Lung (tissue), 12 donors: ENCODE data around the gene RPH3AL. TPM values are rescaled to one million over a fixed set of nuclear protein-coding genes. Genes with fewer than 3 reads are reported as not detected.

Source experiments
- ATAC-seq: fragments of 200-7000 bp; cut with Tn5 transposase; one replicate; pipeline ENCODE4 v1.9.1; 2020; ENCODE audit warnings: moderate number of reproducible peaks; ENCODE audit not compliant: insufficient read depth, low FRiP score
- DNase-seq, 3 donors: peaks; one replicate each; pipeline ENCODE4 v3.0.0-alpha.2; 2013 to 2017
- H3K27ac ChIP-seq, 2 donors: one replicate each; pipeline ENCODE4 v1.5.1; 2013; ENCODE audit warnings: mild to moderate bottlenecking in 2 of 2, moderate library complexity in 2 of 2, control low read depth in 1 of 2, inconsistent platforms in 1 of 2, low read depth in 1 of 2, low read length in 1 of 2
- H3K27me3 ChIP-seq, 3 donors: one replicate each; pipeline ENCODE4 v1.5.1; 2013; ENCODE audit warnings: low read length in 2 of 3; ENCODE audit not compliant: control insufficient read depth in 3 of 3, insufficient read depth in 3 of 3
- H3K36me3 ChIP-seq, 4 donors: one replicate each; pipeline ENCODE4 v1.5.1; 2013; ENCODE audit warnings: low read length in 4 of 4, mild to moderate bottlenecking in 1 of 4, moderate library complexity in 1 of 4; ENCODE audit not compliant: control insufficient read depth in 4 of 4, insufficient read depth in 4 of 4
- H3K4me1 ChIP-seq, 5 donors: one replicate each; pipeline ENCODE4 v1.5.1; 2013; ENCODE audit warnings: low read length in 5 of 5, mild to moderate bottlenecking in 2 of 5, moderate library complexity in 1 of 5; ENCODE audit not compliant: control insufficient read depth in 5 of 5, insufficient read depth in 5 of 5
- H3K4me3 ChIP-seq: one replicate; pipeline ENCODE4 v1.5.1; 2013; ENCODE audit warnings: mild to moderate bottlenecking, control low read depth, moderate library complexity
- H3K9ac ChIP-seq, 2 donors: one replicate each; pipeline ENCODE4 v1.5.1; 2013; ENCODE audit warnings: low read length in 2 of 2, control low read depth in 1 of 2; ENCODE audit not compliant: insufficient read depth in 1 of 2
- H3K9me3 ChIP-seq, 4 donors: one replicate each; pipeline ENCODE4 v1.5.1; 2013; ENCODE audit warnings: low read length in 3 of 4, mild to moderate bottlenecking in 1 of 4, moderate library complexity in 1 of 4; ENCODE audit not compliant: control insufficient read depth in 4 of 4, insufficient read depth in 3 of 4
- CTCF ChIP-seq: IDR thresholded peaks from 2 replicates; pipeline ENCODE4 v1.5.1; 2012; ENCODE audit warnings: mild to moderate bottlenecking; ENCODE audit errors: control extremely low read depth, extremely low read depth
- WGBS, 2 donors: extraction: QIAGEN DNeasy Blood & Tissue Kit; methylation state at CpG; one replicate each; pipeline ENCODE4 v1.1.7; 2013; 5-methylcytosine and 5-hydroxymethylcytosine counted together
- polyA plus RNA-seq, 2 donors: library from polyadenylated mRNA; stranded (reverse); fragments of 200-250 nt; gene quantifications; one replicate each; pipeline ENCODE4 v1.2.1, GENCODE V29; 2013
- total RNA-seq, 2 donors: library from RNA; depleted of rRNA in 1 of 2; stranded (reverse); fragments of >200 nt in 1 of 2; gene quantifications; one replicate each; pipeline ENCODE4 v1.2.1, GENCODE V29; 2014 to 2021
- donor health status: control.
- donor health status: control.
- donor health status: Bipolar disorder and iron deficiency.
- donor health status: healthy.
- donor health status: DM: yes; HTN: yes; CAD: no.

The RPH3AL gene
- total and polyA plus RNA-seq, 4 donors = 19.5 to 76.6 (median 21.6) TPM

- DNase-seq (no peak), ATAC-seq (no peak)
- Histone ChIP-seq H3K9ac (no peak overlapping the region), H3K27ac (no peak overlapping the region), H3K4me1 (no peaks in the 10 kb centered on the region), H3K4me3 (no peak overlapping the region), H3K9me3 (peaks cover 0 to 6% (median 0%) of the 10 kb centered on the region in 4 donors), H3K27me3 (no peaks in the 10 kb centered on the region), H3K36me3 (no peaks in the 10 kb centered on the region)
- WGBS, 2 donors = 44 to 69% methylated on average over 9 of the region's 9 CpGs
- TF ChIP-seq CTCF = no peak
Observed at GRCh38 chr17:364766-365165, 12.2 kb upstream of the RPH3AL start.

GRCh38 chr17:364308-364707 lies 11.7 kb upstream of the RPH3AL start:
- Histone ChIP-seq H3K27me3 (no peaks in the 10 kb centered on the region), H3K9ac (no peak overlapping the region), H3K4me1 (no peaks in the 10 kb centered on the region), H3K27ac (no peak overlapping the region), H3K4me3 (no peak overlapping the region), H3K36me3 (no peaks in the 10 kb centered on the region), H3K9me3 (peaks cover 0 to 5% (median 0%) of the 10 kb centered on the region in 4 donors)
- TF ChIP-seq CTCF = no peak
- DNase-seq = no peak
- ATAC-seq = no peak
- WGBS, 2 donors = 65 to 69% methylated on average over 8 of the region's 8 CpGs

- Histone ChIP-seq H3K36me3 (no peaks in the 10 kb centered on the region), H3K4me1 (peaks cover 0 to under 1% (median 0%) of the 10 kb centered on the region in 5 donors), H3K9me3 (peaks cover 0 to 4% (median 0%) of the 10 kb centered on the region in 4 donors), H3K27me3 (no peaks in the 10 kb centered on the region), H3K4me3 (no peak overlapping the region), H3K9ac (no peak overlapping the region), H3K27ac (no peak overlapping the region)
- no peak for ATAC-seq
- TF ChIP-seq CTCF = no peak
- no peak for DNase-seq
- WGBS, 2 donors = 91 to 95% methylated on average over 14 of the region's 14 CpGs
Observed at GRCh38 chr17:362721-363120, 10.1 kb upstream of the RPH3AL start.

GRCh38 chr17:360092-360750 lies 7.6 kb upstream of the RPH3AL start:
- no peak for DNase-seq
- Histone ChIP-seq H3K4me3 (no peak overlapping the region), H3K27me3 (no peaks in the 10 kb centered on the region), H3K9me3 (no peaks in the 10 kb centered on the region), H3K27ac (peak overlapping the region in 1 of 2 donors; percentile 34), H3K4me1 (peaks cover 0 to 2% (median 0%) of the 10 kb centered on the region in 5 donors), H3K9ac (no peak overlapping the region), H3K36me3 (no peaks in the 10 kb centered on the region)
- WGBS, 2 donors = 75 to 79% methylated on average over 22 to 23 of the region's 23 CpGs
- no peak for ATAC-seq
- TF ChIP-seq CTCF = no peak
